Measurements from ENCODE around the gene PPIF.

PPIF gene

DNA sequence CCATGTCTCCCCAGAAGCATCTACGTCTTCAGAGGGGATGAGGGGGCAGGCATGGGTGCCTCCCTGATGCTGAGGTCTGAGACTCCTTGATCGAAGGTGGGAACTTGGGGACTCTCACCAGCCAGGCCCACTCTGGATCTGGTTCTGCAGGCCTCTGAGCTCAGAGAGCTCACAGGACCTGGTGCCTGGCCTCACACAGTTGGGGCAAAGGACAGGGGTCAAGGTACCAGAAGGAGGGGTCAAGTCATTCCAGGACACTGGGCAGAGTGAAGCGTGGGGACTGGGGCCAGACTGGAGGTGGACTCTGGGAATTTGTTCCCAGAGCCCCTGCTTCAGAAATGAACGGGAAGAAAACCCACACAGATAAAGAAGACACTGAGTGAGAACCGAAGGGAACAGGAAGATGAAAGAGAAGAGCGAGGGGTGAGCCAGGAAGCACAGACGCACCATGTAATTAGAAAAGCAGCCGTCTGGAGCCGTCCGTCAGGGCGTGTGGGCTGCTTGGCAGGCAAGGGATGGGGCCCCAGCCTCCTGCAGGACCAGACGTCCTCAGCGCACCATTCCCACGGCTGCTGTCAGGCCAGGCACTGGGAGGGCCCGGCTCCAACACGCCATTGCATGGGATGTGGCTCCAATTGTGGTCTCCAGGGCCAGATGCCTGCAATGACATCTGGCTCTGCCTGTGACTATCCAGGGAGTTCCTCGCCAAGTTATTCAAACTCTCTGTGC is 50.5 kb downstream of the PPIF start:
- no peaks in the 10 kb centered on the region for H3K36me3 Mint-ChIP-seq
- no peak for ATAC-seq
- H3K27ac Mint-ChIP-seq, result no peak overlapping the region
- no peaks in the 10 kb centered on the region for H3K4me1 Mint-ChIP-seq
- no peak for DNase-seq (ENCODE audit: low spot score in 2 of 2)
- H3K9me3 Mint-ChIP-seq, result no peaks in the 10 kb centered on the region
- H3K4me3 Mint-ChIP-seq, result no peak overlapping the region

DNA sequence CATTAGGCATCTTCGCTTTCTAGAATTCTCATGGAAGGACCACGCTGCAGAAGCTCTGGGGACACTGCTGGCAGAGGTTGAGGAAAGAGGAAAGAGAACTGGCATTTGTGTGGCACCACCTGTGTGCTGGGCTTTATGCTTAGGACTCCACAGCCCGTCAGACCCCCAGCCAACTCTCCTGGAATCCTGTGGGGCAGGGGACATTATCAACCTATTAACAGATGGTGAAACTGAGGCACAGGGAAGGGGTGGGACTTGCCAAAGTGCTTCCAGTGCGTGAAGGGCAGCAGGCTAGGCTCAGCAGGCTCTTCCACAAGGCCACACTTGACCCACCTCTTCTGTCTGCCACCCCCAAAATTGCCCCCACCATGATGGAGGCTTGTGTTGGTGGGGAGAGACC is 51.4 kb downstream of the PPIF start:
- no peak for DNase-seq (ENCODE audit: low spot score in 2 of 2)
- H3K27ac Mint-ChIP-seq, result no peak overlapping the region

DNA sequence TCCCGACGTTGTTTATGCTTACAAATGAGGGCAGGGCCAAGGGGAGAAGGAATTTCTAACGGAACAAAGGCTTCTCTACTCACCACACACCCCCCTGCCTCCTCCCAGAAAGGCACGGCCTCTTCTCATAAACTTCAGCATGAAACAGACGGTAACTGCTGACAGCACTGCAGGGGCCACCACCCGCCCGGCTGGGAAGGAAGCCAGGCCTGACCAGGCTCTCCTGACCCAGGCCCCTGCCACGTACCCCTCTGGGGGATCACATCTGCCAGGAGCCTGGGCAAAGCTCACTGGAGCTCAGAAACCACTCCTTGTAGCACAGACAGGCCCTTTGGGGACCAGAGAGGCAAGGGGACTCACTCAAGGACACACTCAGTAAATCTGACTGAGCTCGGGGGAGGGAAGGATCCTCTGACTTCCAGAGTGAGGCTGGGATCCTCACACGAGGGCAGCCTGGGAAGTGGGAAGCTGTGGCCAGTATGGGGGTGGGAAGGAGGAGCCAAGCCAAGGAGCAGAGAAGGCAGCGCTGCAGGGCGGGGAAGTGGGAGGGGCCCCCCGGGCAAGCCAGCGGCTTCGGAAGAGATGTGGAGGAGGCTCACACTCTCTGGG is 52.1 kb downstream of the PPIF start:
- Mint-ChIP-seq H3K4me3 (no peak overlapping the region), H3K9me3 (no peaks in the 10 kb centered on the region), H3K4me1 (peaks cover under 1% of the 10 kb centered on the region), H3K27ac (no peak overlapping the region), H3K36me3 (no peaks in the 10 kb centered on the region)
- DNase-seq (ENCODE audit: low spot score in 2 of 2) (no peak), ATAC-seq (no peak)

More for the DNA sequence above, 51.4 kb downstream of the PPIF start:
- Mint-ChIP-seq H3K4me1 (no peaks in the 10 kb centered on the region), H3K4me3 (no peak overlapping the region), H3K36me3 (no peaks in the 10 kb centered on the region), H3K9me3 (no peaks in the 10 kb centered on the region)
- no peak for ATAC-seq

DNA sequence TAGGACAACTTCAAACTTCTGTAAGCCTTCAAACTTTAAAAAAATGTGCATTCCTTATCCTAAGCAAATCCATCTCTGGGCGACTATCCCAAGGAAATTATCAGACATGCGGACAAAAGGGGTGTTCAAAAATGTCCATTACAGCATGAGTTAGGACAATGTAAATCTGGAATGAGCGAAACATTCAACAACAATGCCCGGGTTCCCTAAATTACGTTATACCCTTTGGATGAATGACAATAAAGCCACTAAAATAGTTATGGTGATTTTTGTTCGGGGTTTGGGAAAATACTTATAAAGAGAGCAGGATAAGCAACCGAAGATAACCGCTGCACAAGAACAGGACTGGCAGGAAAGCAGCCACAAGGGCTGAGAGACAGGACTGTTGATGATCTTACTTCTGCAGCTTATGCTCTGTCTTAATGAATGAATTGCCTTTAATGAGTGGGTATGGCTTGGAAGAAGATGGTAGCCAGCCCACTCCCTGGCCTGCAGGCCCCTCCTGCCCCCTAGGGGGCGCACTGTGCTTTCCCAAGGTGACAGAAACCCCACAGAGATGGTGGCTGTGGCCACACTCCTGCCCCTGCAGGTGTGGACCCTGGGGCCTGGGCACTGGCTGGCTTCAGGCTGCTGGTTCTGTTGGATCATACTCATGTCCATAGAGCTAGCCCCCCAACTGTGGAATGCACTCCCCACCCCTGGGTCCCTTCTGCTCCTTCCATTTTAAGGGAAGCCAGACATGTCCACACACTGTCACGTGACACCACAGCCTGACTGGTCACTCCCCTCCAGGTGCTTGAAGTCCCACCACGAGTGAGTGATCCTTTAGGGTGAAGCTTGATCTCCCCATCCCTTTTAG is 53.1 kb downstream of the PPIF start:
- no peaks in the 10 kb centered on the region for H3K9me3 Mint-ChIP-seq
- DNase-seq (ENCODE audit: low spot score in 2 of 2), result peak; percentile 60 to 88

DNA sequence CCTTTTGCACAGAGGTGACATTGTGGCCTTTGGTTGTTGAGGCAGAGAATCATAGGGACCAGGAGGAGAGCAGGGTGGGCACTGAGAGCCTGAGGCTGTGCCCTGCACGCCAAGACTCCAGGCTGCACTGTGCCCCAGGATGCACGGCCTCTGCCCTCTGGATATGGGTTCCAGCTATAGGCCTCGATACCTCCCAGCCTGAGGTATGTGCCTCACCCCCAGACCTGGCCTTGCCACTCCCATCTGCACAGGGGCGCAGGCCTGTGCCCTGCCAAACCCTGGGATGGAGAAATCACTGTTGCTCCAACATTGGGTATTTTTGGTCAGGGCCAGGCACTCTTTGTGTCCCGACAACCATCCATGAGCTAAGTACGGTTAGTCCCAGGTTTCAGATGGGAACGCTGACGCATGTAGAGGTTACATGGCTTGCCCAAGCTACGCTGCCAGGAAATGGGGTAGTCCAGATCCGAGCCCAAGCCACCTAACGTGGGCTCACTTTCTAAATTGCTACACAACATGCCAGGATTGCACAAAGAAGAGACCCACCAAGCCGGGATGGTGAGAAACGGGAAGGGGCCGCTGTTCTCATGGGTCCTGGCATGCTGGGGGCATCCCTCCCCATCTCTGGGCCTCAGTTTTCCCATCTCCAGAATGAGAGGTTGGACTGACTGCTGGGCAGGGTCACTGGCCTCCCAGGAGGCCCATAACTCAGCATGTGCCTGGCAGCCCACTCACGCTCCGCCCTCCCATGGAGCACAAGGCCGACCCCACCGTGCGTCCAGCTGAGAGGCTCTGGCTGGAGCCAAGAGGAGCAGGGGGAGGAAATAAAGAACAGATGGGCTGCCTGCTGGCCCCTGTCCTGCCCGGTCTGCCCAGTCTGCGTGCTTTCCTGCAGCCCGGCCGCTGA is 54.0 kb downstream of the PPIF start:
- Mint-ChIP-seq H3K27ac (no peak overlapping the region), H3K4me3 (no peak overlapping the region)

More for the DNA sequence above, 53.1 kb downstream of the PPIF start:
- H3K4me3 Mint-ChIP-seq, result no peak overlapping the region
- H3K36me3 Mint-ChIP-seq, result no peaks in the 10 kb centered on the region
- no peak overlapping the region for H3K27ac Mint-ChIP-seq
- H3K4me1 Mint-ChIP-seq, result peaks cover 11% of the 10 kb centered on the region
- peak; percentile 72 for ATAC-seq

DNA sequence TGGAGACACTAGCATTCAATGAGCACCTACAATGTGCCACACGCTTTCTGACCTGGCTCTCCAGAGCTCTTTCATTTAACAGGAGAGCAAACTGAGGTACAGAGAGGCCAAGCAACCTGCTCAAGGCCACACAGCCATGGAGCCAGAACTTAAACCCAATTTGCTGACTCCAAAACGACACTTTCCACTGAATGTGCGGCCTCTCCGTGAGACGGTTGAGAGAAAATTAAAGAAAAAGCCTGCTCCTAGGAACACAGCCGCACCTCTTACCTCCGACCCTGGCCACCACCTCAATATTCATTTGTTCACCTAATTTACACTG is 55.3 kb downstream of the PPIF start:
- no peaks in the 10 kb centered on the region for H3K9me3 Mint-ChIP-seq
- DNase-seq (ENCODE audit: low spot score in 2 of 2) (no peak), ATAC-seq (no peak)
- H3K27ac Mint-ChIP-seq, result no peak overlapping the region
- H3K4me3 Mint-ChIP-seq, result no peak overlapping the region
- no peaks in the 10 kb centered on the region for H3K36me3 Mint-ChIP-seq
- peaks cover 17% of the 10 kb centered on the region for H3K4me1 Mint-ChIP-seq

More for the DNA sequence above, 54.0 kb downstream of the PPIF start:
- H3K36me3 Mint-ChIP-seq, result no peaks in the 10 kb centered on the region
- H3K4me1 Mint-ChIP-seq, result peaks cover 17% of the 10 kb centered on the region
- H3K9me3 Mint-ChIP-seq, result no peaks in the 10 kb centered on the region
- ATAC-seq (no peak), DNase-seq (ENCODE audit: low spot score in 2 of 2) (no peak)

DNA sequence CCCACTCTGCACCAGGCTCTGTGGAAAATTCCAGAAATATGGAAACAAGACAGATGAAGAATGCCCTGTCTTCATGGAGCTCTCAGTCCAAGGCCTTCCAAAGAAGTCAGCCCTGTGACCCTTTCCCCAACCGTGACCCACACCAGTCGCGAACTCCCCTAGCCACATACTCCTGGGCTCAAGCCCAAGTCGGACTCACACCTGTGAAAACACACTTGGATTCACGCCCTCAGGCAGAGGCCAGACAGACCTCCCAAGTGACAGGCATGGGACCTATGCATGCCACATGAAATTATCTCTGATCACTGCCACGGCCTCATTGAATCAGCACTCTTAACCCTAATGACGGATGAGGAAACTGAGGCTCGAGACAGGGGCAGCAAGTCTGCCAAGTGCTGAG is 55.7 kb downstream of the PPIF start:
- Mint-ChIP-seq H3K36me3 (no peaks in the 10 kb centered on the region), H3K27ac (peak overlapping the region; percentile 40), H3K4me1 (peaks cover 17% of the 10 kb centered on the region), H3K4me3 (no peak overlapping the region), H3K9me3 (no peaks in the 10 kb centered on the region)
- DNase-seq (ENCODE audit: low spot score in 2 of 2) (no peak), ATAC-seq (no peak)

DNA sequence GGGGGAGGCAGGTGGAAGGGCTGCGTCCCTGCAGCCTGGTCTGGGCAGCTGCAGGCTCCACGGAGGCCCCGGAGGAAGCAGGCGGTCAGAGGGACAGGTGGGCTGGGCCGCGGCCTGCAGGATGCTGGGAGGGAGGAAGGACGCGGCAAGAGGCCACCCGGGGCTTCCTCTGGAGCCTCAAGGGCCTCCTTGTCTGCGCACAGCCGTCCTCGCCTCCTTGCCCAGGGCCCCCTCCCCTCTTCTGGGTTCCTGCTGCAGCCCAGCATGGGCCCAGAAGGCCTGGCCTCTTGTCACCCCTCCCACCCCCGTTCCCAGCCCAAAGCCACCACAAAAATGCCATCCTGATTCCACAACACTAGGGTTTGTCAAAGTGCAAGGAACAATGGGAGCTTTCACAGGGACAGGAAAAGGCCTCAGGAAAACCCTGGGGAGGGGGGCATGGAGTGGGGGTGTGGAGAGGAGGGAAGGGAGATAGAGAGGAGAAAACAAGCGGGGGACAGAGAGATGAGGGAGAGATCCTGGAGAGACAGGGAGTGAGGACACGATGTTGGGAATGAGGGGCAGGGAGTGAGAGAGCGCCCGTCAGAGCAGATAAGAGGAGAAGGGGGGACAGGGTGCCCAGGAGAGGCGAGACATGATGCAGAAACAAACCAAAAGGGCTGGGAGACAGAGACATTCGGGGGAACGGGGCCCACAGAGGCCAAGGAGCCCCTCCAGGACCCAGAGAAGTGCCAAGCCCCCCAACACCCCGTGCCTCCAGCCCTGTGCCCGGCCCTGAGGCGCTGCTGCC is 56.4 kb downstream of the PPIF start:
- H3K36me3 Mint-ChIP-seq, result no peaks in the 10 kb centered on the region
- H3K27ac Mint-ChIP-seq, result peak overlapping the region; percentile 40
- H3K4me3 Mint-ChIP-seq, result no peak overlapping the region
- no peak for ATAC-seq
- DNase-seq (ENCODE audit: low spot score in 2 of 2), result no peak
- H3K4me1 Mint-ChIP-seq, result peaks cover 17% of the 10 kb centered on the region
- H3K9me3 Mint-ChIP-seq, result no peaks in the 10 kb centered on the region

DNA sequence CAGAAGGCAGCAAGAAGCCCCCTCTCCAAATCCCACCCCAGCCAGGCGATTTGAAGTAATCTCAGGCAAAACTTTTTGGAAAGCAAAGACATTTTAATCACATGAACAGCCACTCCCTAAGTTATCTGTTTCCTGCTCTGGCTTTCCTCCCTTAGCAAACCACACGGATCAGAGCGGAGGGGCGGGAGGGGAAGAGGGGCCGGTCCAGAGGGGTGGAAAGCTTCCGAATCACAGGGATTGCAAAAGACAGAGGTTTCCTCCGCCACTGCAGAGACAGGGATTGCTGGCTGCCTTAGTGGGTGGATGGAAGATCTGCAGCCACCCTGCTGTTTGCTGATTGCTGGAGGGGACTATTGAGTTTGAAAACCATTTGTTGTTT is 57.0 kb downstream of the PPIF start:
- H3K36me3 Mint-ChIP-seq, result no peaks in the 10 kb centered on the region
- ATAC-seq (no peak), DNase-seq (ENCODE audit: low spot score in 2 of 2) (no peak)
- H3K27ac Mint-ChIP-seq, result no peak overlapping the region
- H3K4me1 Mint-ChIP-seq, result peaks cover 17% of the 10 kb centered on the region
- H3K4me3 Mint-ChIP-seq, result no peak overlapping the region
- H3K9me3 Mint-ChIP-seq, result no peaks in the 10 kb centered on the region

DNA sequence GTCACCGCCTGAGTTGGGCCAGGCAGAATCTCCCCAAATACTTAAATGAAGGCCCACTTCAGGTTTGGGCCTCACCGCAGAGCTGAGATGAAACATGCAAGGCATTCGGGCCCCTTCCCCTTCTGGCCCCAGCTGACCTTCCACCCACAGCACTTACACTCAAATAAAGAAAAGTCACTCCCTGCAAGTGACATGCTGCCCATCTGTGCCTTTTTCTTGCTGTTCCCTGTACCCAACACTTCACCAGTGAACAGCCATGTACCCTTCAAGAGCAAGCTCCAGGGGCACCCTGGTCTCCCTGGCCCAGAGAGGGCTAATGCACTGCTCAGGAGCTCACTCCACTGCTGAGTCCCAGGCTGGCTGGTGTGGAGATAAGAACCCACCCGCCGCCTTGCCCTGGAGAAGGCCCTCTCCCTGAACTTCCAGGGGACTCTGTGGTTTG is 57.4 kb downstream of the PPIF start:
- ATAC-seq (no peak), DNase-seq (ENCODE audit: low spot score in 2 of 2) (no peak)
- no peaks in the 10 kb centered on the region for H3K36me3 Mint-ChIP-seq
- no peak overlapping the region for H3K4me3 Mint-ChIP-seq
- H3K9me3 Mint-ChIP-seq, result no peaks in the 10 kb centered on the region
- H3K27ac Mint-ChIP-seq, result peak overlapping the region; percentile 56
- peaks cover 17% of the 10 kb centered on the region for H3K4me1 Mint-ChIP-seq

Measured in stimulated activated effector memory CD8-positive, alpha-beta T cell treated with anti-CD3 and anti-CD28 coated beads, Interleukin-12 subunit alpha, Interleukin-12 subunit beta, amount 100 ng/mL, for 72 hours (primary cell).